Activated T-cell treated with anti-CD3 and anti-CD28 coated beads for 24 hours (primary cell): ENCODE results near the gene HSF2BP.
"Not testable (repeated sequence)": the region's sequence is repeated elsewhere in the genome, so short reads cannot be mapped to it uniquely, and the experiment has no call there.

ENCODE experiments used
- DNase-seq: peaks from one replicate; pipeline ENCODE4 v3.0.0-alpha.2; 2020; ENCODE audit warnings: low read depth

Gene HSF2BP

DNA sequence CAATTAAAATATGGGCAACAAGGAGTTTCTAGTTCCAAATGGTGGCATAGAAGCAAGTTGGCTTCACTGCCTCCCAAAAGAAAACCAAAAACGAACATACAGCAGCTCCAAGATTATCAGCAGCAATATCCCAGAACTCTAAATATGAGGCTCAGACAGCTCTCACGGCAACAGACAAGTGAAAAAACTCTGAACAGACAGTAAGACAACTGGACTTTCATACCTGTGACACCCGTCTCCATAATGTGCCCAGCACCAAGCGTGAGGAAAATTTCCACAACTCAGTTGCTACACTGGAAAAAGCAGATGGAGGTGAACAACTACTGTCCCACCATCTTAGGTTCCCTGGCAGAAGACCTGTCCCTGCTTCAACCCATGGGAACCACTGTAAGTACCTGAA is 39.9 kb downstream of the HSF2BP start:
- no peak for DNase-seq

DNA sequence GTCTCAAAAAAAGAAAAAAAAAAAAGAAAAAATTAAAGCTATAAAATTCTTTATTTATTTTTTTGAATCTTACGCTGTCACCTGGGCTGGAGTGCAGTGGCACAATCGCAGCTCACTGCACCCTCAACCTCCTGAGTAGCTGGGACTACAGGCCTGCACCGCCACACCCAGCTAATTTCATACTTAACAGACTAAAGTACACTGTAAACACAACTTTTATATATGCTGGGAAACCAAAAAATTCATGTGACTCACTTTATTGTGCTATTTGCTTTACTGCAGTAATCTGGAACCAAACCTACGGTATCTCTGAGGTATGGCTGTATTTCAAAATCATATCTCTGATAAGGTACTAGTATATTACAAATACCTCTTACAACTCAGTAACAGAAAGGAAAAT is 40.3 kb downstream of the HSF2BP start:
- DNase-seq, result no peak

DNA sequence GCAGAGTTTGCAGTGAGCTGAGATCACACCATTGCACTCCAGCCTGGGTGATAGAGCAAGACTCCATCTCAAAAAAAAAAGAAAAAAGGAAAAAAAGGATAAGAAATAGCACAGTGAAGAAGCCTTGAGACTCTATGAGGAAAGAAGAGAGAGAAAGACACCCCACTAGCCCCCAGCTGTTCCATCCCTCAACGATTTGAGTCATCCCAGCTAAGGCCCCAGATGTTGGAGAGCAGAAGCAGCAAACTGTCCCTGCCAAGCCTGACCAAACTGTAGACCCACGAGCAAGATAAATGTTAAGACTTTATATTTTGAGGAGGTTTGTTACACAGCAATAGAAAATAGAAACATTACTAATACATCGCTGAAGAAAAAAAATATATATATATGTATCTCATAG is 42.4 kb downstream of the HSF2BP start:
- not testable (repeated sequence) for DNase-seq

DNA sequence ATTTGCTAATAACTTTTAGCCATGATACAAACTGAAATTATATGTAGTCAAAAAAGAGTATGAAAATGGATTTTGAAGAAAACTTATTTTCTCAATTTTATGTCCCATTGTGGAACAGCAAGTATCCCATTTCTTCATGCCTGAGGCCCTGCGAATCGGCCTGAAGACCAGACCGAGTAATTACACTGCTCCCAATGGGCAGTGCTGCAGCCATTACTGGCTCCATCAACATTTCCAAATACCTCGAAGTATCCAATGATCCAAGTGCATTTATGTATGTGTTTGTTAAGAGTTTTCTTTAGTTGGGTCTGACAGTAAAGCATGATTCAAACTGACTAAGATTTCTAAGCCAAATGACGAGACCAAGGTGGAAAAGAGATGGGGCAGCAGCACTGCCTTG is 44.4 kb downstream of the HSF2BP start:
- no peak for DNase-seq

DNA sequence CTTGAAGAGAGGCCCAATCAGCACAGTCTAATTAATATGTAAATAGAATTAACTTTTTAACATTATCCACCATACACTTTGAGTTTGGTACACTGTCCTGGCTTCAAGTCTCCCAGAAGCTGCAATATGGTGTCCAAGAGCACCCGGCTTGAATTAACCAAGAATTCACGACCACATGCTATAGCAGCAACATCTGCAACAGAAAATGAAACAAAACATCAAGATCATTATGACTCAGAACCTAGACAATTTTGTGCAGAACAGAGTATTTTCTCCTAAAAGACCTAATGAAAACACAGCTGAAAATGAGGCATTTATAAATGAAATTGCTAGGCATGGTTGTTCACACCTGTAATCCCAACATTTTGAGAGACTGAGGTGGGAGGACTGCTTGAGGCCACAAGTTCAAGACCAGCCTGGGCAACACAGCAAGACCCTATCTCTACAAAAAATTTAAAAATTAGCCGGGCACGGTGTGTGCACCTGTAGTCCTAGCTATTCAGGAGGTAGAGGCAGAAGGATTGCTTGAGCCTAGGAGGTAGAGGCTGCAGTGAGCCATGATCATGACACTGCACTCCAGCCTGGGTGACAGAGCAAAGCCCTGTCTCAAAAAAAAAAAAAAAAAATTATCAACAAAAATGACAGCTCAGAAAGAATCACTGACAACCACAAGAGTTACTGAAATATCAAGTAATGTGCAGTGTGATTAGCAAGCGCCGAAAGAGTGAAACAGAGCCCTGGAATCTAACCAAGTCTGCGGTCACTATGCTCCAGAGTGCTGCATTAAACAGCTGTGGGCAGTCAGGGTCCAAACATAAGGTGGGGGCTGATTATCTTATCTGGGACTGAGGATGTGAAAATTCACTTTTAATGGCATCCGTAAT is 45.3 kb downstream of the HSF2BP start:
- DNase-seq, result no peak

DNA sequence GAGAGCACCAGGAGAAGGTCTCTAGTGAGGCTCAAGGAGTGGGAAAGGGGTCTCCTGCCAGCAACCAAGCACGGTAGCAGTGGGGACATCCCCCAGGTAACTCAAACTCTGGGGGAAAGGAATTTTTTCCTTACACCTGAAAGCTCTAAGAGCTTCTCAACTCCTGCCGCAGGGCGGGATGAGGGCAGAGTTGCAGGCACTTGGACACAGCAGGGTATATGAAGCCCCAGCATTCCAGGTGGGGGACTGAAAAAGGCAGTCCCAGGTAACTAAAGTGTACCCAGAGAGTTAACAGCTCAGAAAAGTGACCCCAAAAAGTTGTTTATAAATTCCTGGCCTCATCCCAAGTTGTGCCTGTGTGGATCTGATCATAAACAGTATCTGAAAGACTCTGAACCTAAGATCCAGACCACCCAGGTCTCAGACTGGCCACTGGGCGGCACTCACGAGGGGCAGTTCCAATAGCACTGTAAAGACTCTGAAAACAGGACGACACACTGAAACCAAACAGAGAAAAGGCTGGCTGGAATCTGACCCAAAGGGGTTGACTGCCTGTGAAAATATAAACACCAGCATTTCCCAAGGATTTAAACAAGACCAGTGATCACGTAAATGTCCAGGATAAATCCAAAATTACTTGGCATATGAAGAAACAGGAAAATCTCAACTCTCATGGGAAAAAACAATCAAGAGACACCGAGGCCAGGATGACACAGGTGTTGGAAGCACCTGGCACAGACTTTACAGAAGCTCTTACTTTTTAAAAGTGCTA is 47.5 kb downstream of the HSF2BP start:
- DNase-seq, result no peak

DNA sequence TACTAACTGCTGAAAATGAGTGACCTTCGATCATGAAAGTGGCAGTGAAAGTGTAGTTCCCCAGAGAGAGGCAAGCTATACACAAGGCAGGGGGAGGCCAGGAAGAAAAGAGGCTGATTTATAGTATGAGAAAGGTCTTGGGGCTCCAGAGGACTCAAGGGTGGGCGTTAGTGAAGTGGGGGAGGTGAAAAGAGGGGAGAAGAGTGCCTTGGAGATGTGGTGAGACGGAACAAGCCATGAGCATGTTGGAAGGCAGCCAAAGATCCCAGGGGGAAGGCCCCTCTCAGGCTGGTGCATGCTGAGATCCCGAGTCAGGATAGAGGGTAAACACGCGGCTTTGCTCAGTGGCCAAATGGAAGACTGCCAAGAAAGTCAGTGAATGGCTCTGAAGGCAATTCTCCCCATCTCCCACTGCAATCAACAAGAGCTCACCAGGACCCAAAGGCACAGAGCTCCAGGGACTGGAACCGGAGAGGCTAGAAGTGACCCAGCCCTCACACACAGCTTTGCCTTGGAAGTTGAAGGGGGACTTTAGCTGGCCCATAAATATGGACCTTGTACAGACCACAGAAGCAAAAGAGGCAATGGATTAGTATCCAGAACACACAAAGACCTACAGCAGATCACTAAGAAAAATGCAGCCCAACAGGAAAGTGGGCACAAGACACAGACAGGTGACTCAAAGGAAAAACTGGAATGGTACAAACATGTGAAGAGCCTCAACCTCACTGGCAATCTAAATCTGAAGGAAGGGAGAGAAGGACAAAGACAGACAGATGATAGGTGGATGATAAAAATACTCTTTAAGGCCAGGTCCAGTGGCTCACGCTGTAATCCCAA is 49.6 kb downstream of the HSF2BP start:
- no peak for DNase-seq

DNA sequence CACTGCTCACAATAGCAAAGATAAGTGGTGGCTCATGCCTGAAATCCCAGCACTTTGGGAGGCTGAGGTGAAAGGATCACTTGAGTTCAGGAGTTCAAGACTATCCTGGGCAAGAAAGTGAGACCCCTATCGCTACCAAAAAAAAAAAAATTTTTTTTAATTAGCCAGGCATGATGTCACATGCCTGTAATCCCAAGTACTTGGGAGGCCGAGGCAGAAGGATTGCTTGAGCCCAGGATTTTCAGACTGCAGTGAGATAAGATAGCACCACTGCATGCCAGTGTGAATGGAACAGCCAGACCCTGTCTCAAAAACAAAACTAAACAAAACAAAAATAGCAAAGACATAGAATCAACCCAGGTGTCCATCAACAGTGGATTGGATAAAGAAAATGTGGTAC is 50.6 kb downstream of the HSF2BP start:
- no peak for DNase-seq

DNA sequence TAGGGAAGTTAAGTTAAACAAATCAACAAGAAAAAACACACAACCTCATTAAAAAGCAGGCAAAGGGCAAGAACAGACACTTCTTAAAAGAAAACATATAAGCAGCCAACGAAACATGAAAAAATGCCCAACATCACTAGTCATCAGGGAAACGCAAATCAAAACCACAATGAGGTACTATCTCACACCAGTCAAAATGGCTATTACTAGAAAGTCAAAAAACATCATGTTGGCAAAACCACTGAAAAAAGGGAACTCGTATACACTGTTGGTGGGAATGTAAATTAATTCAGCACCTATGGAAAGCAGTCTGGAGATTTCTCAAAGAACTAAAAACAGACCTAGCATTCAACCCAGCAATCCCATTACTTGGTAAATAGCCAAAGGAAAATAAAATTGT is 51.1 kb downstream of the HSF2BP start:
- DNase-seq, result no peak

DNA sequence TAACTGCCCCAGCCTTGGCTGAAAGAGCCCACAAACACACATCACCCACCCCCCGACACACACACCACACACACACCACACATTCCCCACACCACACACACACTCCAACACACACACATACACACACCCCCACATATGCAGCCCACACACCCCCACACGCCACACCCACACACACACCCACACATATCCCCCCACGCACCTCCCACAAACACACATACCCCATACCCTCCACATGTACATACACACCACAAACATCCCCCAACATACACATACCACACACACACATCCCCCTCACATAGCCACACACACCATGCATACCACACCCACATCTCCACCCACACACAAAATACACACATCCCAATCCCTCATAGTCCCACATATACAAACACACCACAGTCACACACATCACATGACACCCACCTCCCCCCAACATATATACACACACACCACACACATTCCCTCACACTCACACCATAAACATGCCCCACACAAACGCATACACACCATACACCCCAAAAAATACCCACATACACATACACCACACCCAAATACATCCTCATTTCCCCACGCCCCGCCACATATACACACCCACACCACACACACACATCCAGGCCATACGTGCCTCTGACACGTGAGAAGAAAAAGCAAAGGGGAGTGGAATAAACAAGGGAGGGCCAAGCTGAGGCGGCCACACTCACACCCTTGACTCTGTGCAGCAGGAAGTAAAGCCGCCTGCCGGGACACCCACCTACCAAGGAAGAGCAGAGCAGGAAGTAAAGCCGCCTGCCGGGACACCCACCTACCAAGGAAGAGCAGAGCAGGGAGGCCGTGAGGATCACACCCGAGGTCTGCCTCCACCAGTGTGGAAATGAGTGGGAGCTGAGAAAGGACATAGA is 53.7 kb downstream of the HSF2BP start:
- DNase-seq, result no peak

DNA sequence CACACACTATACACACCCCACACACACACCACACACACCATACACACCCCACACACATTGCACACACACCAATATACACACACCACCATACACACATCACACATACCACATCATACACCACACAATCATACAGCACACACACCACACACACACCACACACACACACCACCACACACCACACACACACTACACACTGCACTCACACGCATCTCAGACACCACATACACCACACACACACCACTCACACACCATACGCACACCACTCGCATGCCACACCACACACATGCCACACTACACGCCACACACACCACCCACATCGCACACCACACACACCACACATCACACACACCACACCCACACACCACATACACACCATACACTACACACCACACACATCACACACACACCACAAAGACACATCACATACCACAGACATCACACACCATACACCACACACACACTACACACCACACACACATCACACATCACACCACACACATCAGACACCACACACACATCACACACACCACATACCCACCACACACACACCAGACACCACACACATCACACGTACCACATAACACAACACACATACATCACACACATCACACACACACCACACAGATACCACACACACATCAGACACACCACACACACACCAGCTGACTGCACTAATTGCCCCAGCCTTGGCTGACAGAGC is 54.6 kb downstream of the HSF2BP start:
- no peak for DNase-seq

DNA sequence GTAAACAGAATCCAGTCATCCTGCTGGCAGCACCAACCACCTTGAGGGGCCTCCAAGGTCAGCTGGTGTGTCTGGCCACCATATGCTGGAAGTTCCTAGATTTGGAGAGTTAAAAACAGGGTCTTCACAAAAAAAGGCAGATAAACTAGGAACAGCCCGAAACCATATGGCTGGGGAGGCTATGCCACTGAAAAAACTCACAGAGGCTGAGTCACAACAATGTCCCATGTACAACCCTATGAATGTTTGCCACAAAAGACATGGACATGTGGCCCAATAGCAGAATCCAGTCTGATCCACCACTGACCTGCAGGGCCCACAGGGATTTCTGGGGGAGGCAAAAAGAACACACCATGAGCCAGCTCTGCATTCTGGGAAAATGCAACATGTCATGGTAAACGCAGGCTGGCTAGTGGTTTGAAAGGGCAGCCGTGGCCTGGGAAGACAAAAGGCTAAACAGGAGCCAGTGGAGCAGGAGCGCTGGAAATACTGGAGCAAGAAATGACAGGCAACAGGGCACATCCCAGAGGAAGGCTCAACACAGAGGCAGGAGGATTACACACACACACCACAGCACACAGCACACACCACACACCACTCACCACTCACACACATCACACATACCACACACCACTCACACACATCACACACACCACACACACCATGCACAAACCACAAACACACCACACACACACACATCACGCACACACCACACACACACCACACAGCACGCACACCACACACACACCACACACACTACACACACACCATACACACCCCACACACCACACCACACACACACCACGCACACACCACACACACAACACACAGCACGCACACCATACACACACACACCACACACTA is 55.4 kb downstream of the HSF2BP start:
- DNase-seq, result no peak

DNA sequence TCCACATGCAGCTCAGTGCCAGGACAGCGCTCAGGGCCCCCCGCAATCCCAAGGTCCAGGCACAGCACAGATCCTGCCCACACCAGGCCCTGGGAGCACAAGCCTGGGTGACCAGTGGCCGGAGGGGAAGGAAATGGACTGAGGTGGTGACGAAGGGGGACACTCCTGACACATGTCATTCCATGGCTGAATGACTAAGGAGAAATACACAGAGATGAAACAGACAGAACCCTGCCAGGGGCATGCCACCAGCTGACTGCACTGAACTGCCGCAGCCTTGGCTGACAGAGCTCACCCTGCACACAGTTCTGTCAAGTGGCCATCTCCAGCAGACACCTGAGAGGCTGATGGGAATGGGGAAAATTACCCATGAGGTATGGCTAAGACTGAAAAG is 56.1 kb downstream of the HSF2BP start:
- no peak for DNase-seq

DNA sequence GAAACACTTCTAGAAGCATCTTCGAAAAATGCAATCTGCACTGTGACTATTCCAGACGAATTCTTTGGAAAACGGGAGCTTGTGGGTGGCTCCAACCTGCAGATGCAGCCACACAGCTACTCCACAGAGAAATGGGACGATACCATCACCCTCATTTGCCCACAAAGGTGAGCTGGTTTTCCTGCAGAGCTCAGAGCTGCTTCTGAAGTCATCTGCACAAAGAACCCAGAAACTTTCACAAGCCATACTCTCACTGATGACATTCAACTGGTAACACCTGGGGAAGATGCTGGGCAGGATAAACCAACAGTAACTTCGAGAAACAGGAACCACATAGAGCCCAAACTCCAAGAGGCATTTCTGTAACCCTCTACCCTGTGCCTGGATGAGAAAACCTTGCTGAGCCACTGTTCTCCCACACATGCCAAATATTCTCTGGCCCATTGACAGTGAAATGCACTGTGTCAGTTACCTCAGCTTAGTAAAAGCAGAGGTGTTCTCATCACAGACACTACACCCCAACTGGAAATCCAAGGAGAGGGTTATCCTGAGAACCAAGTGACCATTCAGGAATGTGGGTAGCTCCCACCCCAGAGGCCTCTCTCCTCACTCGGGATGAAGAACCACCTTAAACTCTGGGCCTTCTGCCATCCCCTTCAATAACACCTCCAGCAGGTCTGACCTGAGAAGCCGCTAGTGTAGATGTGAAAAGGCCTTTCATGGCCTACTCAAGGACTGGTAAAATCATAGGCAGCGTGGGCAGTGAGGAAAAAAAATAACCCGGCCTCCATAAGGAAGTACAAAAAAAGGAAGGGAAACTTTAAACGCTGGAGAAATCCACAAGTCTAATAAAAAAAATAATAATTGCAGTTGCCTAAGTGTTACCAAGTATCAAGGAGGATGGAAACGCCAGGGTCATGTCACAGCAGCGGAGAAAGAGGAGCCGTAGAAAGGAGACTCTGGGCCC is 56.7 kb downstream of the HSF2BP start:
- no peak for DNase-seq

DNA sequence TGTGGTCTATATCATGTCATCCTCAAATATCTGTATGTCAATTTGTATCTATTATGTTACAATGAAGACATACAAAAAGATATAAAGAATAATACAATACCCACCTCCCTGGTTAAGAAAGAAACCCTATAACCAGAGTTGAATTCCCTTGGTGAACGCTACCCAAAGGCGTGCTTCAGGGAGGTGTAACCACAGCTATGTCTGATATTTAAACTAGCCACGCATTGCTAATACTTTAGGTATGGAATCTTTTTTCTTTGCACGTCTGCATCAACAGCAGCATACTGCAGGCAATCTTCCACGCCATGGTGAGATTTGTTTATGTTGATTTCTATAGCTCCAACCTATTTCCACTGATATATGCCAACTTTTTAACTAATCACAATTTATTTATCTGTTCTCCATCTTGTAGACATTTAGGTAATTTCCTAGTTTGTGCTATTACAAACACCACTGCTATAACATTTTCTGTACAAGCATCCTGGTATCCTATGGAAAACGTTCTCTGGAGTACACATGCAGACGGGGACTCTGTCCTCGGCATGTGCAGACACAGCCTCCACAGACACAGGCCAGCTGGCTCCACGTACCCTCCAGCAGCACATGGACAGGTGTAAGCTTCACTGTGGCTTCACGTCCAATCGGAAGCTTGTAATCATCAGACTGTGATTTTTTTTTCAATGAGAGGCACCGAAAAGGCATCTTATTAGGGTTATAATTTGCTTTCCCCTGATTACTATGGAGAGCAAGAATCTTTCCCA is 58.5 kb downstream of the HSF2BP start:
- DNase-seq, result no peak

DNA sequence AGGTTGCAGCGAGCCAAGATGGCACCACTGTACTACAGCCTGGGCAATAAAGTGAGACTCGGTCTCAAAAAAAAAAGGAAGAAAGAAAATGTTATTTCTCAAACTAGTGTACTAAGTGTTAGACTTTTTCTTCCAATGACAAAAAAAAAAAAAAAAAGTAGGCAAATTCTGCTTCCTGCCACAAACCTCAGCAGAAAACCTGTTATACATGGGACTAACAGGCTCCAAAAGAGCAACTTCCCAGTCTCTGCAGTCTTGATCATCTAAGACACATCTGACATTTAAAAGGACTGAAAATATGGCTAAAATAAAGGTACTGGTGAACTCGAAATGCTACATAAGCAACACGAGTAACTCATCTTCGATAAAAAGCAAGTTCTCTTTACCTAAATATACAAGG is 59.6 kb downstream of the HSF2BP start:
- DNase-seq, result no peak

DNA sequence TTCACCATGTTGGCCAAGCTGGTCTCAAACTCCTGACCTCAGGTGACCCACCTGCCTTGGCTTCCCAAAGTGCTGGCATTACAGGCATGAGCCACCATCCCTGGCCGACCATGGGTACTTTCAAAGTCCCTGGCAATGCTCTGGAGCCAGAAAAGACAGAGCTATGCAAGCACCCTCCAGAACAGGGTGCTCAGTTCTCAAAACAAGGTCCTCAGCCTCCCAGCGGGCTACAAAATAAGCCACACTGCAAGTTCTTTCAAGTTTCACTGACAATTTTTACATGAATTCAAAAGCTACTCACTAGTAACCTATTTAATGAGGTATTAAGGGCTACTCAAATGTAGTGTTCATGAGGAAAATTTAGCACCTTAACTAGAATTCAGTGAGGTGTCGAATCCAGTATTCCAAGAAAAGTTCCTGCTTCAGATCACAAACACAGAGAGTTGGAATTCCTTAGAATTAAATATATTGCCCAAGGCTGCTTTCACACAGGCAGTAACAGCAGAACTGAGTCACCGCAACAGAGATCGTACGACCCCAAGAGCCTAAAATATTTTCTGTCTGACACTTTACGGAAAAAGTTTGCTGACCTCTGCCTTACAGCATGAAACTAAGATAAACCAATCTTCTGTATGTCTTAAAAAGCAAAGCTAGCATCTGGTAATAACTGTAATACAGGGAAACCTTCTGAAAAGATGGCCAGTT is 60.7 kb downstream of the HSF2BP start:
- no peak for DNase-seq
